A549 (cell line): ENCODE measurements around the gene BUD23. TPM values are rescaled to one million over a fixed set of nuclear protein-coding genes. Genes with fewer than 3 reads are reported as not detected.
A peak's percentile ranks its signal among the peaks of the same experiment; 100 is the strongest.

Source experiments
- BHLHE40 ChIP-seq: IDR thresholded peaks from 2 replicates; pipeline ENCODE4 v1.6.1; 2012; ENCODE audit warnings: low read depth, low read length, inconsistent platforms
- CBX8 ChIP-seq: fragments of 200-600 bp; sonication (generic); IDR thresholded peaks from 2 replicates; pipeline ENCODE4 v1.6.1; 2016
- CHD2 ChIP-seq: fragments of 150-350 bp; IDR thresholded peaks from 2 replicates; pipeline ENCODE4 v1.6.1; 2014; ENCODE audit warnings: low read length; ENCODE audit not compliant: partially characterized antibody
- CTCF ChIP-seq: fragments of >200 bp; sonication (Bioruptor Twin); formaldehyde crosslinking; IDR thresholded peaks from 3 replicates; pipeline ENCODE4 v1.5.1; 2016
- EHMT2 ChIP-seq: fragments of 200-600 bp; sonication (generic); IDR thresholded peaks from 2 replicates; pipeline ENCODE4 v1.6.1; 2016; ENCODE audit warnings: antibody characterized with exemption, low read depth, mild to moderate bottlenecking, moderate library complexity
- ELK1 ChIP-seq: fragments of 150-350 bp; IDR thresholded peaks from 2 replicates; pipeline ENCODE4 v1.6.1; 2014; ENCODE audit warnings: low read depth, mild to moderate bottlenecking, low read length
- EP300 ChIP-seq, 2 experiments: fragments of >200 bp; sonication (Bioruptor Twin); formaldehyde crosslinking; IDR thresholded peaks; 2 replicates in 1 of 2; 3 replicates in 1 of 2; pipeline ENCODE4 v1.6.1; 2016 to 2017
- FOXS1 ChIP-seq: fragments of 250-450 bp; sonication (Bioruptor Pico); IDR thresholded peaks from 2 replicates; pipeline ENCODE4 v1.5.0; 2020; ENCODE audit warnings: mild to moderate bottlenecking, moderate library complexity
- GATA3 ChIP-seq: IDR thresholded peaks from 2 replicates; pipeline ENCODE4 v1.6.1; 2012; ENCODE audit warnings: borderline replicate concordance
- HES2 ChIP-seq: fragments of >200 bp; sonication (Bioruptor Twin); formaldehyde crosslinking; IDR thresholded peaks from 2 replicates; pipeline ENCODE4 v1.6.1; 2016
- HEYL ChIP-seq: fragments of 250-450 bp; sonication (Bioruptor Pico); IDR thresholded peaks from 2 replicates; pipeline ENCODE4 v1.8.0; 2021; ENCODE audit warnings: mild to moderate bottlenecking, moderate library complexity
- HOXB13 ChIP-seq: fragments of 250-450 bp; sonication (Bioruptor Pico); IDR thresholded peaks from 2 replicates; pipeline ENCODE4 v1.5.0; 2020; ENCODE audit warnings: low read depth, mild to moderate bottlenecking, moderate library complexity
- JUN ChIP-seq, 2 experiments: fragments of >200 bp; sonication (Bioruptor Twin); formaldehyde crosslinking; IDR thresholded peaks; 2 replicates in 1 of 2; 3 replicates in 1 of 2; pipeline ENCODE4 v1.6.1; 2016 to 2017
- KDM1A ChIP-seq: fragments of 200-600 bp; sonication (generic); IDR thresholded peaks from 2 replicates; pipeline ENCODE4 v1.6.1; 2016; ENCODE audit warnings: low read depth, mild to moderate bottlenecking
- KDM5A ChIP-seq: fragments of 200-600 bp; sonication (generic); IDR thresholded peaks from 2 replicates; pipeline ENCODE4 v1.6.1; 2016; ENCODE audit warnings: antibody characterized with exemption, mild to moderate bottlenecking
- MAZ ChIP-seq: fragments of 150-350 bp; IDR thresholded peaks from 2 replicates; pipeline ENCODE4 v1.6.1; 2014; ENCODE audit warnings: antibody characterized with exemption, low read depth, low read length, borderline replicate concordance
- MYC ChIP-seq: IDR thresholded peaks from 2 replicates; pipeline ENCODE4 v1.6.1; 2012; ENCODE audit warnings: mild to moderate bottlenecking, inconsistent platforms, low read length, improper control_type of control experiment, borderline replicate concordance
- NPAS2 ChIP-seq: fragments of 250-450 bp; sonication (Bioruptor Pico); IDR thresholded peaks from 2 replicates; pipeline ENCODE4 v1.8.0; 2022; ENCODE audit warnings: mild to moderate bottlenecking, moderate library complexity, borderline replicate concordance
- NR3C1 ChIP-seq: fragments of >200 bp; sonication (Bioruptor Twin); formaldehyde crosslinking; IDR thresholded peaks from 3 replicates; pipeline ENCODE4 v1.6.1; 2017
- PHF8 ChIP-seq: fragments of 200-600 bp; sonication (generic); IDR thresholded peaks from 2 replicates; pipeline ENCODE4 v1.6.1; 2016; ENCODE audit warnings: low read depth, mild to moderate bottlenecking, antibody characterized with exemption, moderate library complexity, borderline replicate concordance
- RAD21 ChIP-seq, 2 experiments: fragments of >200 bp in 1 of 2; sonication (Bioruptor Twin) in 1 of 2; formaldehyde crosslinking in 1 of 2; IDR thresholded peaks in 1 of 2; conservative IDR thresholded peaks in 1 of 2; 2 replicates in 1 of 2; 3 replicates in 1 of 2; pipeline ENCODE4 v1.6.1; 2012 to 2018; ENCODE audit warnings: inconsistent platforms in 1 of 2
- RARB ChIP-seq: fragments of 250-450 bp; sonication (Bioruptor Pico); IDR thresholded peaks from 2 replicates; pipeline ENCODE4 v1.8.0; 2021; ENCODE audit warnings: mild to moderate bottlenecking, moderate library complexity
- REST ChIP-seq: fragments of 200-600 bp; sonication (generic); IDR thresholded peaks from 2 replicates; pipeline ENCODE4 v1.6.1; 2016; ENCODE audit warnings: antibody characterized with exemption, mild to moderate bottlenecking, moderate library complexity
- SMC3 ChIP-seq: fragments of >200 bp; sonication (Bioruptor Twin); formaldehyde crosslinking; IDR thresholded peaks from 3 replicates; pipeline ENCODE4 v1.6.1; 2018; ENCODE audit warnings: inconsistent platforms
- TFCP2L1 ChIP-seq: fragments of 250-450 bp; sonication (Bioruptor Pico); IDR thresholded peaks from 2 replicates; pipeline ENCODE4 v1.5.0; 2021; ENCODE audit warnings: mild to moderate bottlenecking
- polyA plus RNA-seq, 4 experiments: library from polyadenylated mRNA; depleted of rRNA in 3 of 4; stranded (reverse); fragments of >200 nt; fragmentation: RNase III in 1 of 4; extraction: RNeasy Plus Mini Kit Qiagen cat#74134 plus additional on column Dnase treatment in 1 of 4; gene quantifications; 2 replicates in 3 of 4; 3 replicates in 1 of 4; pipeline ENCODE4 v1.2.3, GENCODE V29; 2011 to 2017

Gene BUD23
- polyA plus RNA-seq, 2 of the 4 experiments (the other 2 are of a cell fraction): 134 to 161 TPM

- TF ChIP-seq MYC: peak; percentile 80
- TF ChIP-seq MAZ: no peak
- TF ChIP-seq GATA3: peak; percentile 95
- TF ChIP-seq CTCF: no peak
- TF ChIP-seq RAD21 (conservative IDR thresholded peaks at IDR 0.05 in 1 of 2, IDR thresholded peaks at IDR 0.05 in 1 of 2): peak; percentile 36 to 39; a peak in 4 of 5 replicates
- peak; percentile 36; the same call in 1 of the 2 replicates for TF ChIP-seq HES2
- TF ChIP-seq ELK1: no peak
- TF ChIP-seq JUN (IDR thresholded peaks at IDR 0.05): peak; percentile 90 to 97; a peak in 4 of 5 replicates
- TF ChIP-seq KDM5A: no peak
- no peak for TF ChIP-seq KDM1A
- no peak for TF ChIP-seq CBX8
- no peak for TF ChIP-seq HEYL
- no peak for TF ChIP-seq CHD2
- no peak for TF ChIP-seq NR3C1
- TF ChIP-seq TFCP2L1 (CRISPR knock-in tag): no peak
- no peak for TF ChIP-seq FOXS1 (CRISPR knock-in tag)
- TF ChIP-seq RARB (CRISPR knock-in tag): peak; percentile 83
- TF ChIP-seq SMC3: peak; percentile 16; the same call in 1 of the 3 replicates
- no peak for TF ChIP-seq EHMT2
- TF ChIP-seq HOXB13 (CRISPR knock-in tag): no peak
- TF ChIP-seq PHF8: no peak
- no peak for TF ChIP-seq NPAS2 (CRISPR knock-in tag)
- TF ChIP-seq BHLHE40: no peak; the same call in 1 of the 2 replicates
- peak; percentile 91 to 92 for TF ChIP-seq EP300 (IDR thresholded peaks at IDR 0.05)
- no peak for TF ChIP-seq REST
These were observed 32.4 kb downstream of the BUD23 start (continued) for GRCh38 chr7:73715648-73716317.
